Adrenal gland (tissue), 5 donors: ENCODE results near the gene FHIP1B.

Experiments
- CTCF ChIP-seq, 6 experiments: fragments of 450-650 bp in 4 of 6; fragments of 200-600 bp in 2 of 6; sonication (generic) in 1 of 6; IDR thresholded peaks; 1 replicate in 5 of 6; 2 replicates in 1 of 6; pipeline versions ENCODE4 v1.5.1 to v1.8.0; 2016 to 2021; ENCODE audit warnings: antibody characterized with exemption in 6 of 6, mild to moderate bottlenecking in 2 of 6, moderate library complexity in 1 of 6
- POLR2A ChIP-seq, 2 donors: fragments of 450-650 bp; IDR thresholded peaks; one replicate each; pipeline ENCODE4 v1.6.1; 2017; ENCODE audit warnings: antibody characterized with exemption in 2 of 2, mild to moderate bottlenecking in 2 of 2, moderate library complexity in 1 of 2
- donor health status: DM: no; HTN: no; CAD: no.

GRCh38 chr11:6249770-6250555 lies 15.5 kb upstream of the FHIP1B start:
- TF ChIP-seq CTCF (IDR thresholded peaks at IDR 0.05) = no peak
- TF ChIP-seq POLR2A (IDR thresholded peaks at IDR 0.05) = peak in 1 of 2 donors; percentile 23
